PC-3 (cell line): ENCODE measurements around the gene FOXP1. TPM values are rescaled to one million over a fixed set of nuclear protein-coding genes. Genes with fewer than 3 reads are reported as not detected.

Source experiments
- ATAC-seq: fragments of 200-7000 bp; cut with Tn5 transposase; 2 replicates; pipeline ENCODE4 v1.9.1; 2020; ENCODE audit warnings: mild to moderate bottlenecking, moderate library complexity
- BruUV-seq: library from RNA; stranded (reverse); fragments of 400-500 nt; replicated peaks from 2 replicates; lab custom pipeline; 2021; lab: Mats Ljungman, UMichigan
- CTCF ChIA-PET: fragments of 300-600 bp; sonication (Branson Sonifier 250); formaldehyde crosslinking; loops from one replicate; lab custom pipeline; 2022; ENCODE audit warnings: antibody characterized with exemption; lab: Charles Lee
- POLR2A ChIA-PET: fragments of 300-600 bp; sonication (Branson Sonifier 250); formaldehyde crosslinking; loops from one replicate; lab custom pipeline; 2022; ENCODE audit warnings: antibody characterized with exemption; ENCODE audit not compliant: unreplicated experiment; lab: Charles Lee
- DNase-seq: peaks from one replicate; pipeline ENCODE4 v3.0.0-alpha.2; 2015
- H2AFZ ChIP-seq: fragments of 300-600 bp; sonication (generic); 2 replicates; pipeline ENCODE4 v1.6.0; 2016; ENCODE audit warnings: antibody characterized with exemption, low read length
- H3F3A ChIP-seq: fragments of 300-600 bp; sonication (generic); one replicate; pipeline ENCODE4 v1.6.0; 2017; ENCODE audit warnings: antibody characterized with exemption, low read length, control low read depth, mild to moderate bottlenecking; ENCODE audit not compliant: unreplicated experiment
- H3K27ac ChIP-seq: fragments of 300-600 bp; sonication (generic); 2 replicates; pipeline ENCODE4 v1.5.1; 2016; ENCODE audit warnings: mild to moderate bottlenecking, low read length
- H3K27me3 ChIP-seq: fragments of 300-600 bp; sonication (generic); 2 replicates; pipeline ENCODE4 v1.6.1; 2016; ENCODE audit warnings: low read length, mixed read lengths
- H3K36me3 ChIP-seq: fragments of 300-600 bp; sonication (generic); 2 replicates; pipeline ENCODE4 v1.6.1; 2016; ENCODE audit warnings: low read depth, mixed run types, low read length, mixed read lengths
- H3K4me1 ChIP-seq: fragments of 300-600 bp; sonication (generic); 2 replicates; pipeline ENCODE4 v1.5.1; 2016; ENCODE audit warnings: low read length; ENCODE audit not compliant: insufficient read depth
- H3K4me2 ChIP-seq: fragments of 300-600 bp; sonication (generic); 2 replicates; pipeline ENCODE4 v1.6.0; 2016; ENCODE audit warnings: low read length
- H3K4me3 ChIP-seq: fragments of 300-600 bp; sonication (generic); 2 replicates; pipeline ENCODE4 v1.5.1; 2016; ENCODE audit warnings: mild to moderate bottlenecking, low read length, mixed read lengths
- H3K79me2 ChIP-seq: fragments of 300-600 bp; sonication (generic); 2 replicates; pipeline ENCODE4 v1.6.1; 2017; ENCODE audit warnings: low read length, mixed read lengths
- H3K9ac ChIP-seq: fragments of 300-600 bp; sonication (generic); 2 replicates; pipeline ENCODE4 v1.6.0; 2016; ENCODE audit warnings: mild to moderate bottlenecking, low read length
- H3K9me2 ChIP-seq: fragments of 300-600 bp; sonication (generic); replicated peaks from 2 replicates; pipeline ENCODE4 v1.6.1; 2016; ENCODE audit warnings: mixed run types, low read length, mixed read lengths
- H3K9me3 ChIP-seq: fragments of 300-600 bp; sonication (generic); 2 replicates; pipeline ENCODE4 v1.6.1; 2016; ENCODE audit warnings: low read length, mixed read lengths
- H4K20me1 ChIP-seq: fragments of 300-600 bp; sonication (generic); 2 replicates; pipeline ENCODE4 v1.6.1; 2016; ENCODE audit warnings: low read length, mixed read lengths
- CTCF ChIP-seq: fragments of 300-600 bp; sonication (generic); conservative IDR thresholded peaks from 2 replicates; pipeline ENCODE4 v1.5.1; 2017; ENCODE audit warnings: antibody characterized with exemption, low read depth, mild to moderate bottlenecking, low read length
- EZH2 ChIP-seq: fragments of 300-600 bp; sonication (generic); IDR thresholded peaks from one replicate; pipeline ENCODE4 v1.6.1; 2017; ENCODE audit warnings: antibody characterized with exemption, mild to moderate bottlenecking, low read length; ENCODE audit not compliant: unreplicated experiment
- EZH2phosphoT487 ChIP-seq: fragments of 300-600 bp; sonication (generic); IDR thresholded peaks from 2 replicates; pipeline ENCODE4 v1.6.1; 2018; ENCODE audit warnings: mild to moderate bottlenecking, antibody characterized with exemption, low read length, borderline replicate concordance
- intact Hi-C: fragments of 100-400 bp; cut with micrococcal nuclease; formaldehyde crosslinking; loops from 2 replicates; pipeline ENCODE4 v1.9.0; 2023
- total RNA-seq: library from RNA; depleted of rRNA; stranded (reverse); fragments of >200 nt; gene quantifications from 2 replicates; pipeline ENCODE4 v1.2.3, GENCODE V29; 2014

Gene FOXP1
- total RNA-seq, 1 experiment from 2014 or later: 35.3 TPM

GRCh38 chr3:71463617-71464016 is 119.9 kb downstream of the FOXP1 start:
- BruUV-seq: no TSS peak
- DNase-seq: no peak
- no peak for ATAC-seq

GRCh38 chr3:71462586-71462985 is 120.9 kb downstream of the FOXP1 start:
- no peaks in the 10 kb centered on the region for H3F3A ChIP-seq
- BruUV-seq: no TSS peak
- no peak overlapping the region for H2AFZ ChIP-seq
- H3K27ac ChIP-seq: peak overlapping the region; percentile 5; the same call in 1 of the 2 replicates
- H4K20me1 ChIP-seq: no peaks in the 10 kb centered on the region
- H3K9me3 ChIP-seq: no peaks in the 10 kb centered on the region
- ChIA-PET POLR2A (no interaction called here), CTCF (no interaction called here)
- no peaks in the 10 kb centered on the region for H3K27me3 ChIP-seq
- no peak for ATAC-seq
- no peak overlapping the region for H3K9ac ChIP-seq
- intact Hi-C loops: loop anchor here (2.0 to 10.0 kb wide), 3 partner anchors 18 to 222 kb away; no protein-coding TSS in a partner anchor
- H3K36me3 ChIP-seq: no peaks in the 10 kb centered on the region
- TF ChIP-seq EZH2 (no peak), EZH2phosphoT487 (no peak), CTCF (no peak)
- DNase-seq: no peak
- H3K4me1 ChIP-seq: peaks cover 38% of the 10 kb centered on the region
- H3K4me3 ChIP-seq: no peak overlapping the region
- H3K4me2 ChIP-seq: peak overlapping the region; percentile 54
- H3K9me2 ChIP-seq: no peaks in the 10 kb centered on the region
- no peaks in the 10 kb centered on the region for H3K79me2 ChIP-seq

More at GRCh38 chr3:71463617-71464016, 119.9 kb downstream of the FOXP1 start:
- Histone ChIP-seq H3K79me2 (no peaks in the 10 kb centered on the region), H4K20me1 (no peaks in the 10 kb centered on the region), H3K9me2 (no peaks in the 10 kb centered on the region), H3K36me3 (no peaks in the 10 kb centered on the region), H3K27me3 (no peaks in the 10 kb centered on the region), H3K4me2 (no peak overlapping the region), H3K27ac (no peak overlapping the region), H3K9me3 (no peaks in the 10 kb centered on the region), H3K4me1 (peaks cover 37% of the 10 kb centered on the region), H3K4me3 (no peak overlapping the region), H3K9ac (no peak overlapping the region), H2AFZ (no peak overlapping the region), H3F3A (no peaks in the 10 kb centered on the region)
- ChIA-PET POLR2A (interaction anchor here (0.6 kb wide), 1 partner anchor 75 kb away, joined by 3 read pairs; no protein-coding TSS in a partner anchor), CTCF (no interaction called here)
- intact Hi-C loops: loop anchor here (2.0 to 10.0 kb wide), 3 partner anchors 19 to 221 kb away; no protein-coding TSS in a partner anchor
- no peak for TF ChIP-seq EZH2phosphoT487
- no peak for TF ChIP-seq EZH2
- TF ChIP-seq CTCF: no peak
